Stomach (tissue), 9 donors: ENCODE results near the gene GTF2IRD1. TPM values are rescaled to one million over a fixed set of nuclear protein-coding genes. Genes with fewer than 3 reads are reported as not detected.
A peak's percentile ranks its signal among the peaks of the same experiment; 100 is the strongest.

Experiments
- DNase-seq, 2 donors: peaks; one replicate each; pipeline versions ENCODE4 v3.0.0 to v3.0.0-alpha.2; 2013 to 2019
- H3K27ac ChIP-seq, 5 donors: fragments of 200-600 bp in 4 of 5; sonication (generic) in 4 of 5; one replicate each; pipeline ENCODE4 v1.5.1; 2013 to 2019; ENCODE audit warnings: mild to moderate bottlenecking in 1 of 5, moderate library complexity in 1 of 5
- H3K27me3 ChIP-seq, 3 donors: fragments of 200-600 bp; sonication (generic); one replicate each; pipeline ENCODE4 v1.5.1; 2017 to 2019; ENCODE audit warnings: mixed run types in 1 of 3
- H3K36me3 ChIP-seq, 4 donors: fragments of 200-600 bp; sonication (generic); 1 replicate in 3 of 4; 2 replicates in 1 of 4; pipeline ENCODE4 v1.5.1; 2016 to 2019
- H3K4me1 ChIP-seq, 4 donors: fragments of 200-600 bp; sonication (generic); one replicate each; pipeline ENCODE4 v1.5.1; 2016 to 2019
- H3K4me3 ChIP-seq, 4 donors: fragments of 200-600 bp; sonication (generic) in 3 of 4; one replicate each; pipeline ENCODE4 v1.5.1; 2016 to 2019; ENCODE audit warnings: mild to moderate bottlenecking in 1 of 4
- H3K9me3 ChIP-seq, 4 donors: fragments of 200-600 bp; sonication (generic); one replicate each; pipeline ENCODE4 v1.5.1; 2016 to 2019
- CTCF ChIP-seq, 7 experiments: fragments of 450-650 bp in 4 of 7; fragments of 200-600 bp in 3 of 7; sonication (generic) in 3 of 7; IDR thresholded peaks; one replicate each; pipeline ENCODE4 v1.5.1; 2016 to 2019; ENCODE audit warnings: antibody characterized with exemption in 7 of 7, control low read depth in 2 of 7, mild to moderate bottlenecking in 1 of 7
- EP300 ChIP-seq: sonication (generic); formaldehyde crosslinking; IDR thresholded peaks from one replicate; pipeline ENCODE4 v1.6.1; 2017; ENCODE audit warnings: antibody characterized with exemption
- POLR2A ChIP-seq, 4 donors: fragments of 450-650 bp; IDR thresholded peaks; one replicate each; pipeline ENCODE4 v1.6.1; 2016; ENCODE audit warnings: antibody characterized with exemption in 4 of 4, control low read depth in 2 of 4, mild to moderate bottlenecking in 1 of 4, moderate library complexity in 1 of 4
- POLR2AphosphoS5 ChIP-seq, 3 donors: sonication (generic); formaldehyde crosslinking; IDR thresholded peaks; one replicate each; pipeline ENCODE4 v1.6.1; 2016; ENCODE audit warnings: antibody characterized with exemption in 3 of 3
- WGBS, 5 donors: extraction: QIAGEN DNeasy Blood & Tissue Kit in 3 of 5; methylation state at CpG; one replicate each; pipeline versions ENCODE4 v1.1.5 to v1.1.7; 2013 to 2018; 5-methylcytosine and 5-hydroxymethylcytosine counted together
- intact Hi-C: fragments of 100-400 bp; cut with DNase I; formaldehyde crosslinking; loops from one replicate; pipeline ENCODE4 v1.15.1; 2023; ENCODE audit warnings: low total_unique reads
- polyA plus RNA-seq, 3 donors: library from polyadenylated mRNA; stranded (reverse); fragments of 200-250 nt; gene quantifications; one replicate each; pipeline ENCODE4 v1.2.3, GENCODE V29; 2013
- total RNA-seq, 5 donors: library from RNA; depleted of rRNA; stranded (reverse); fragments of >200 nt; gene quantifications; one replicate each; pipeline versions ENCODE4 v1.1.0 to v1.2.3, GENCODE V29; 2014 to 2016
- donor health status: healthy with polysubstance abuse.
- donor health status: Bipolar disorder and iron deficiency.
- donor health status: healthy.

The GTF2IRD1 gene
- total and polyA plus RNA-seq, 8 donors, result 8.0 to 41.1 (median 15.3) TPM

DNA sequence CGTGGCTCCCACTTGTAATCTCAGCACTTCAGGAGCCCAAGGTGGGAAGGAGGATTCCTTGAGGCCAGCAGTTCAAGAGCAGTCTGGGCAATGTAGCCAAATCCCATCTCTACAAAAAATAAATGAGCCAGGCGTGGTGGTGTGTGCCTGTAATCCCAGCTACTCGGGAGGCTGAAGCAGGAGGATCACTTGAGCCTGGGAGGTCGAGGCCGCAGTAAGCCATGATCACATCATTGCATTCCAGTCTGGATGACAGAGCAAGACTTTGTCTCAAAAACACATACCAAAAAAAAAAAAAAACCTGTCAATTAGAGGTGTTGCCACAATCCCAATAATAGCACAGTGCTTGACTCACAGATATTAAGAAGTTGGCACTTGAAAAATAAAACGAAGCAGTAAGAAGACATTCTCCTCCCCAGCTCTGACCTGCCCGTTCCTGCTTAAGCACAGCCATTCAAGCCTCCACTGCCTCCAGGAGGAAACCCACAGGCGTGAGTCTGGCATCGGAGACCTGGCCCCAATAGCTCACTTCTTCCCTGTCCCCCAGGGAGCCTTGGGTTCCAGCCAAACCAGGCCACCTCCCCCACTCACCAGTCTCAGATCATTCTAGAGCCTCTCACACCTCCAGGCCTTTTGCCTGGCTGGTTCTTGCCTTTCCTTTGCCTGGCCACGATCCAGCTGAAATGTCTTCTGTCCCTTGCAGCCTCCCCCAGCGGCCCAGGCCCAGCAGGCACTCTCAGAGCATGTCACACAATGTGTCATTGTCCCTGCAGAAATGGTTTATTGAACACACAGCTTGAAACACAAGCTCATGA, 158.5 kb downstream of the GTF2IRD1 start:
- no peak for TF ChIP-seq POLR2A (IDR thresholded peaks at IDR 0.05)
- no peak for TF ChIP-seq POLR2AphosphoS5 (IDR thresholded peaks at IDR 0.05)
- no peak for TF ChIP-seq CTCF (IDR thresholded peaks at IDR 0.05)
- no peak for TF ChIP-seq EP300
- no peaks in the 10 kb centered on the region for H3K36me3 ChIP-seq
- intact Hi-C loops, result no loop called here
- WGBS, 5 donors, result 56 to 65% (median 57%) methylated on average over 11 of the region's 11 CpGs
- H3K4me3 ChIP-seq, result no peak overlapping the region
- no peaks in the 10 kb centered on the region for H3K9me3 ChIP-seq
- H3K27me3 ChIP-seq, result no peaks in the 10 kb centered on the region
- peaks cover 0 to 28% (median 16%) of the 10 kb centered on the region in 4 donors for H3K4me1 ChIP-seq
- peak in 1 of 2 donors; percentile 53 for DNase-seq
- peak overlapping the region in 3 of 5 donors; percentile 44 to 80 (median 71) for H3K27ac ChIP-seq

GRCh38 chr7:74615933-74616780, 162.5 kb downstream of the GTF2IRD1 start:
- no peak overlapping the region for H3K4me3 ChIP-seq
- H3K4me1 ChIP-seq, result peaks cover 0 to 24% (median 11%) of the 10 kb centered on the region in 4 donors
- no peaks in the 10 kb centered on the region for H3K36me3 ChIP-seq
- DNase-seq, result no peak
- H3K27me3 ChIP-seq, result no peaks in the 10 kb centered on the region
- no peak for TF ChIP-seq POLR2AphosphoS5 (IDR thresholded peaks at IDR 0.05)
- no peak for TF ChIP-seq POLR2A (IDR thresholded peaks at IDR 0.05)
- TF ChIP-seq CTCF (IDR thresholded peaks at IDR 0.05), result no peak
- TF ChIP-seq EP300, result no peak
- H3K9me3 ChIP-seq, result no peaks in the 10 kb centered on the region
- WGBS, 5 donors, result 87 to 90% (median 88%) methylated on average over 13 of the region's 13 CpGs
- no peak overlapping the region for H3K27ac ChIP-seq
- intact Hi-C loops, result no loop called here

DNA sequence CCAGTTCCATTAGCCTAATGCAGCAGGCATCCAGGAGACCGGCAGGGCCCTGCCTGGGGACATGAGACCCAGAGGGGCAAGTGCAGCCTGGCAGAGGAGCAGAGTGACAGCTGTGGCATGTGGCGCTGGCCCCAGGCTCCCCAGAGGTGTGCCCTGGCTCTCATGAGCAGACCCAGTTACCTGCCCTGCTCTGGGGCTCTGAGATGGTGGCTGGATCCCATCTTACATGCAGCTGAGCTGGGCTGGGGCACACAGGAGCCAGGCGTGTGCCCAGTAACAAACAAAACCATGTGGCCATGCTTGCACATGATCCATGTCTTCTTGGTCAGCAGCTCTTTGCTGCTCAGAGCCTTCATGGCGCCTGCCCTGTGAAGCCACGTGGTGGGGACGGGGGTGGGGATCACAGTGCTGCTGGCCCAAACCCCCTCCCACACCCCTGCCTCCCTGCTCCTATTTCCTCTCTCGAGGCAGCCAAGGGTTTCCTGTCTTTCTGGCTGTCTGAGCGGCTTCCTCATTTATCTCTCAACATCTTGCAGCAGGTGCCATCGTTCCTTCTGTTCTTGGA, 163.6 kb downstream of the GTF2IRD1 start:
- peak in 1 of 2 donors; percentile 63 for DNase-seq
- H3K4me1 ChIP-seq, result peaks cover 0 to 17% (median 9%) of the 10 kb centered on the region in 4 donors
- TF ChIP-seq POLR2AphosphoS5 (IDR thresholded peaks at IDR 0.05) (no peak), EP300 (no peak), CTCF (IDR thresholded peaks at IDR 0.05) (no peak), POLR2A (IDR thresholded peaks at IDR 0.05) (no peak)
- H3K4me3 ChIP-seq, result no peak overlapping the region
- no peaks in the 10 kb centered on the region for H3K9me3 ChIP-seq
- WGBS, 5 donors, result 58 to 73% (median 68%) methylated on average over 8 to 9 of the region's 9 CpGs
- no peak overlapping the region for H3K27ac ChIP-seq
- no peaks in the 10 kb centered on the region for H3K36me3 ChIP-seq
- H3K27me3 ChIP-seq, result no peaks in the 10 kb centered on the region
- intact Hi-C loops, result no loop called here

DNA sequence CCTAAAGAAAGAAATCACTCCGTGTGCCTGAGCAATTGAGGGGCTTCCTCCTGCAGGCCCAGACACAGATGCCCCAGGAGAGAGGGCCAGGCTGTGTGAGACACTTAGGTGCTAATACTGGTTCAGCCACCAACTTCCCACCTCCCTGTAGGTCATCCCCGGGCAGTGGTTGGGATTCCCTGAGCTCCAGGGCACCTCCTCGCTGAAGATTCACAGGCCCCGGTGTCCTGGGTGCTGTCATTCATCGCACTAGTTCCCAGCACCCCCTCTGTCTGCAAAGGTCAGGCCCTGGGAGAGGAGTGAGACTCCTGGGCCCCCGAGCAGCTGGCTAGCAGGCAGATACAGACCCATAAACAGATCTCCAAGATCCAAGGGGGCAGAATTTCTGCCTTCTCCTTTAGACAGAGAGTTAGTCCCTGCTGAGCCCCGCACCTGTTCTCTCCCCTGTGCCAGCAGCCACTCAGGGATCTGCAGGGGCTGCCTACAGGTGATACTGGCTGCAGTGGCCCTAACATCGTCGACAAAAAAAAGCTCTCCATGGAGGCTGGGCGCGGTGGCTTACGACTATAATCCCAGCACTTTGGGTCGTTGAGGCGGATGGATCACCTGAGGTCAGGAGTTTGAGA, 165.6 kb downstream of the GTF2IRD1 start:
- intact Hi-C loops, result no loop called here
- TF ChIP-seq CTCF (IDR thresholded peaks at IDR 0.05) (no peak), POLR2A (IDR thresholded peaks at IDR 0.05) (no peak), POLR2AphosphoS5 (IDR thresholded peaks at IDR 0.05) (no peak), EP300 (no peak)
- Histone ChIP-seq H3K36me3 (no peaks in the 10 kb centered on the region), H3K9me3 (no peaks in the 10 kb centered on the region), H3K27ac (no peak overlapping the region), H3K4me1 (peaks cover 0 to 10% (median 4%) of the 10 kb centered on the region in 4 donors), H3K27me3 (no peaks in the 10 kb centered on the region), H3K4me3 (no peak overlapping the region)
- WGBS, 5 donors, result 81 to 92% (median 84%) methylated on average over 13 to 14 of the region's 14 CpGs
- no peak for DNase-seq
